HCT116 (cell line): ENCODE measurements around the gene DAAM2. TPM values are rescaled to one million over a fixed set of nuclear protein-coding genes. Genes with fewer than 3 reads are reported as not detected.

Experiments
- ATAC-seq: fragments of 200-7000 bp; cut with Tn5 transposase; 2 replicates; pipeline ENCODE4 v1.9.1; 2020; ENCODE audit warnings: mild to moderate bottlenecking, moderate library complexity
- BruUV-seq: library from RNA; stranded (reverse); fragments of 400-500 nt; replicated peaks from 2 replicates; lab custom pipeline; 2021; lab: Mats Ljungman, UMichigan
- CTCF ChIA-PET: fragments of 300-600 bp; sonication (Branson Sonifier 250); formaldehyde crosslinking; loops from one replicate; lab custom pipeline; 2021; ENCODE audit warnings: antibody characterized with exemption; lab: Charles Lee
- POLR2A ChIA-PET: fragments of 300-600, 350-600 bp; sonication (Branson Sonifier 250); formaldehyde crosslinking; loops from one replicate; lab custom pipeline; 2021; ENCODE audit warnings: antibody characterized with exemption; lab: Charles Lee
- RAD21 ChIA-PET, 2 experiments: fragments of 300-600 bp; sonication (Branson Sonifier 250); formaldehyde crosslinking; loops; one replicate each; lab custom pipeline; 2023; ENCODE audit warnings: low total read pairs in 2 of 2; ENCODE audit not compliant: uncharacterized antibody in 2 of 2, unreplicated experiment in 2 of 2, low non-redundant PET in 1 of 2; lab: Charles Lee
- DNase-seq: peaks from one replicate; pipeline ENCODE4 v3.0.0-alpha.2; 2010; ENCODE audit warnings: low read depth, low spot score
- H2AFZ ChIP-seq: fragments of 200-600 bp; shearing (Covaris generic), sonication (generic); 2 replicates; pipeline ENCODE4 v1.6.1; 2017; ENCODE audit warnings: low read depth, mixed run types, mixed read lengths, antibody characterized with exemption, low read length; ENCODE audit not compliant: poor library complexity, severe bottlenecking
- H3K27ac ChIP-seq: 2 replicates; pipeline ENCODE4 v1.5.1; 2012; ENCODE audit warnings: low read depth, low read length
- H3K27me3 ChIP-seq: fragments of 200-600 bp; sonication (generic); 2 replicates; pipeline ENCODE4 v1.6.1; 2016; ENCODE audit warnings: mixed run types, low read length, mixed read lengths; ENCODE audit not compliant: insufficient read depth
- H3K36me3 ChIP-seq, 2 experiments: fragments of 200-500 bp in 1 of 2; fragments of 200-600 bp in 1 of 2; sonication (Bioruptor generic) in 1 of 2; sonication (generic) in 1 of 2; 2 replicates each; pipeline versions ENCODE4 v1.5.1 to v1.6.1; 2014 to 2016; ENCODE audit warnings: low read length in 2 of 2, inconsistent platforms in 1 of 2, mixed read lengths in 1 of 2, mixed run types in 1 of 2; ENCODE audit not compliant: insufficient read depth in 2 of 2, control insufficient read depth in 1 of 2
- H3K4me1 ChIP-seq, 2 experiments: fragments of 200-600 bp in 1 of 2; sonication (generic) in 1 of 2; 2 replicates each; pipeline versions ENCODE4 v1.5.1 to v1.6.1; 2012 to 2017; ENCODE audit warnings: low read length in 2 of 2, inconsistent platforms in 1 of 2, mild to moderate bottlenecking in 1 of 2, mixed read lengths in 1 of 2, mixed run types in 1 of 2, moderate library complexity in 1 of 2; ENCODE audit not compliant: insufficient read depth in 2 of 2, control insufficient read depth in 1 of 2
- H3K4me2 ChIP-seq: fragments of 200-600 bp; sonication (generic); 2 replicates; pipeline ENCODE4 v1.6.1; 2017; ENCODE audit warnings: mixed run types, low read length, mixed read lengths
- H3K4me3 ChIP-seq, 2 experiments: fragments of 200-600 bp in 1 of 2; sonication (generic) in 1 of 2; replicated peaks in 1 of 2; 2 replicates each; pipeline ENCODE4 v1.5.1; 2011 to 2016; ENCODE audit warnings: low read length in 2 of 2, control low read depth in 1 of 2, low read depth in 1 of 2, mild to moderate bottlenecking in 1 of 2, mixed read lengths in 1 of 2, mixed run types in 1 of 2
- H3K79me2 ChIP-seq: fragments of 200-600 bp; sonication (generic); 2 replicates; pipeline ENCODE4 v1.6.1; 2017; ENCODE audit warnings: mild to moderate bottlenecking, mixed run types, low read length, moderate library complexity, mixed read lengths; ENCODE audit not compliant: insufficient read depth
- H3K9ac ChIP-seq: fragments of 200-600 bp; sonication (generic); 2 replicates; pipeline ENCODE4 v1.6.1; 2016; ENCODE audit warnings: low read length, mixed read lengths
- H3K9me2 ChIP-seq: fragments of 200-600 bp; sonication (generic), shearing (Covaris generic); 2 replicates; pipeline ENCODE4 v1.6.1; 2017; ENCODE audit warnings: mixed run types, mild to moderate bottlenecking, moderate library complexity; ENCODE audit not compliant: insufficient read depth
- H3K9me3 ChIP-seq, 2 experiments: fragments of 200-500 bp in 1 of 2; fragments of 200-600 bp in 1 of 2; sonication (Bioruptor generic) in 1 of 2; sonication (generic) in 1 of 2; 2 replicates each; pipeline ENCODE4 v1.6.1; 2014 to 2017; ENCODE audit warnings: low read length in 2 of 2, mixed read lengths in 2 of 2, inconsistent platforms in 1 of 2, low read depth in 1 of 2, mild to moderate bottlenecking in 1 of 2, mixed run types in 1 of 2, moderate library complexity in 1 of 2; ENCODE audit not compliant: control insufficient read depth in 1 of 2, insufficient read depth in 1 of 2
- H4K20me1 ChIP-seq: fragments of 200-600 bp; sonication (generic), shearing (Covaris generic); 2 replicates; pipeline ENCODE4 v1.6.1; 2017; ENCODE audit warnings: mixed run types, mild to moderate bottlenecking, moderate library complexity; ENCODE audit not compliant: insufficient read depth
- ELF1 ChIP-seq: IDR thresholded peaks from 2 replicates; pipeline ENCODE4 v1.6.1; 2012; ENCODE audit warnings: low read depth, borderline replicate concordance
- EZH2 ChIP-seq: fragments of 200-600 bp; sonication (generic); IDR thresholded peaks from 2 replicates; pipeline ENCODE4 v1.6.1; 2017; ENCODE audit warnings: antibody characterized with exemption, mixed run types
- EZH2phosphoT487 ChIP-seq: fragments of 200-600 bp; IDR thresholded peaks from 2 replicates; pipeline ENCODE4 v1.6.1; 2018; ENCODE audit warnings: antibody characterized with exemption, borderline replicate concordance
- FOSL1 ChIP-seq: IDR thresholded peaks from 2 replicates; pipeline ENCODE4 v1.6.1; 2012; ENCODE audit warnings: low read depth
- JUND ChIP-seq: IDR thresholded peaks from 2 replicates; pipeline ENCODE4 v1.6.1; 2012
- POLR2A ChIP-seq: IDR thresholded peaks from 2 replicates; pipeline ENCODE4 v1.7.0; 2011; ENCODE audit warnings: borderline replicate concordance; ENCODE audit not compliant: insufficient read depth, insufficient read length; ENCODE audit errors: extremely low read depth
- POLR2AphosphoS5 ChIP-seq: IDR thresholded peaks from 2 replicates; pipeline ENCODE4 v1.6.1; 2011; ENCODE audit warnings: mild to moderate bottlenecking, low read depth, low read length, moderate library complexity
- REST ChIP-seq: IDR thresholded peaks from 2 replicates; pipeline ENCODE4 v1.6.1; 2012; ENCODE audit warnings: low read depth
- SIN3A ChIP-seq: IDR thresholded peaks from 2 replicates; pipeline ENCODE4 v1.6.1; 2012; ENCODE audit warnings: low read depth
- SRF ChIP-seq: IDR thresholded peaks from 2 replicates; pipeline ENCODE4 v1.6.1; 2012; ENCODE audit warnings: low read depth
- TCF7L2 ChIP-seq: IDR thresholded peaks from 2 replicates; pipeline ENCODE4 v1.7.0; 2011; ENCODE audit warnings: borderline replicate concordance, inconsistent platforms; ENCODE audit not compliant: insufficient read depth, insufficient read length; ENCODE audit errors: extremely low read depth
- ZNF274 ChIP-seq: fragments of 200-500 bp; sonication (Bioruptor generic); IDR thresholded peaks from 2 replicates; pipeline ENCODE4 v1.6.1; 2014; ENCODE audit warnings: mild to moderate bottlenecking, low read depth, low read length, inconsistent platforms
- intact Hi-C: fragments of 100-400 bp; cut with micrococcal nuclease; formaldehyde crosslinking; loops from 2 replicates; pipeline ENCODE4 v1.10.0; 2022
- total RNA-seq: library from RNA; stranded (reverse); gene quantifications from one replicate; pipeline ENCODE4 v1.2.1, GENCODE V29; 2021; ENCODE audit not compliant: unreplicated experiment
- TF ChIP-seq, protein P1 (sequence below): IDR thresholded peaks from 2 replicates; pipeline ENCODE4 v1.6.1; 2012
- TF ChIP-seq, protein P2 (sequence below), 3 experiments: fragments of 200-600 bp in 1 of 3; sonication (generic) in 1 of 3; IDR thresholded peaks in 2 of 3; conservative IDR thresholded peaks in 1 of 3; 2 replicates each; pipeline ENCODE4 v1.5.1; 2012 to 2017; ENCODE audit warnings: low read depth in 2 of 3, low read length in 2 of 3, antibody characterized with exemption in 1 of 3, borderline replicate concordance in 1 of 3, control low read depth in 1 of 3, mild to moderate bottlenecking in 1 of 3, mixed read lengths in 1 of 3, mixed run types in 1 of 3, moderate library complexity in 1 of 3; ENCODE audit not compliant: insufficient read depth in 1 of 3
- TF ChIP-seq, protein P3 (sequence below): IDR thresholded peaks from 2 replicates; pipeline ENCODE4 v1.6.1; 2011; ENCODE audit warnings: mild to moderate bottlenecking, low read length, moderate library complexity; ENCODE audit not compliant: insufficient replicate concordance; ENCODE audit errors: extremely low read depth

Gene DAAM2
- total RNA-seq, 1 experiment from 2014 or later: not detected

DNA sequence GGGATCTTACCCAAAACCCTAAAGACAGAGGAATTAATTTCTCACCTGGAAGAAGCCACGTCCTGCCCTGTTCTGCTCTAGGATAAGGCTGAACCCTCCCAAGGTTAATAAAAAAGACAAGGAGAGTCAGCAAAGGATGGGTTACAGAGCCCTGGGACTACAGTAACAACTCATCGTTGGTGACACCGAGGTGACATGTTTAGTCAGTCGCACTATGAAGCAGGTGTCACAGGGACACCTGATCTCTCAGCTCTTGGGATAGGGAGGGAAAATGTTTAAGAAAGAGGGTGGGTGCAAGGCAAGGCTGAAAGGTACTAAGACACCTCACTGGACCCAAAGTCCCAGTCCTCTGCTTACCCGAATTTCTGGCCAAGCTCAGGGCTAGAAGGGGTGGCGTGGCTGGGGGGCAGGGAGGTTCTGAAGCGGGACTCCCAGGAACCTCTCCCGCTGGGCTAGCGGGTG lies 141.5 kb downstream of the DAAM2 start (continued):
- TF ChIP-seq, protein P1, sequence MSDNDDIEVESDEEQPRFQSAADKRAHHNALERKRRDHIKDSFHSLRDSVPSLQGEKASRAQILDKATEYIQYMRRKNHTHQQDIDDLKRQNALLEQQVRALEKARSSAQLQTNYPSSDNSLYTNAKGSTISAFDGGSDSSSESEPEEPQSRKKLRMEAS: no peak
- no peak for TF ChIP-seq JUND

DNA sequence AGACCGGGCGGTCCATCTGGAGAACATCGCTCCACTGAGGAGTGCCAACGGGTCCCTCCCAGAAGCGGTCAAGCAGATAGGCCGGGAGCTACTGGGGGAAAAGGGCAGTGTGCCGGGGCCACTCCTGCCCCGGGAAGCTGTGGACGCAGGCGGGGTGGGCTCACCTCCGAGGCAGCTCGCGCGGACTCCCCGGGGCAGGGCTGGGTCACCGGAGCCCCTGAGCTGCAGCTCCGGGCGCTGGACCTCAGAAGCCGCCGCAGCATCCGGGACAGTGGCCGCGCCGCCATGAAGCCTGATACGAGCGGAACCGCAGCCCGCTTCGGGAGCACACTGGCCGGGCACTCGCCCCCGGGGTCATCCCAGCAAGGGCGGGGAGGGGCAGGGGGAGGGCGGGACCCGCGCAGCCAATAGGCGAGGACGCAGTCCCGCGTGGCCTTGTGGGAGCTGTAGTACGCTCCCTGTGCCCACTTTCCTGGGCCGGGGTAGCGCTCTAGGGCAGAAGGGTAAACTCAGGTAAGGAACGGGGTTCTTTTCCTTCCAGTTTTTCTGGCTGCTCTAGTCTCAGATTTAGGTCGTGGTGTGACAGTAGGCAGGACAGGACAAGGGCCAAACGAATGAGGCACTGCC lies 142.1 kb downstream of the DAAM2 start, which contains the start of gene MOCS1:
Gene MOCS1, minus strand, starts transcription at position 332 of the 627 bp plus-strand sequence. Its CDS starts 45 bp downstream, at position 287.
- peak within 1 kb of the TSS; percentile 48; the same call in 1 of the 2 replicates for H3K27ac ChIP-seq
- peaks cover 6 to 14% of the 10 kb centered on the region in 2 experiments; a peak in 2 of 4 replicates for H3K4me1 ChIP-seq
- POLR2A ChIA-PET: no interaction called here
- H3K36me3 ChIP-seq: no peaks in the 10 kb centered on the region
- RAD21 ChIA-PET: no interaction called here
- intact Hi-C loops: no loop called here
- no peaks in the 10 kb centered on the region for H3K9me3 ChIP-seq
- H3K9ac ChIP-seq: peak within 1 kb of the TSS; percentile 63
- no peaks in the 10 kb centered on the region for H3K79me2 ChIP-seq
- peak within 1 kb of the TSS; percentile 73 to 74 for H3K4me3 ChIP-seq
- H4K20me1 ChIP-seq: no peaks in the 10 kb centered on the region
- ATAC-seq: peak; percentile 98
- peak within 1 kb of the TSS; percentile 89 for H3K4me2 ChIP-seq
- peaks cover 15% of the 10 kb centered on the region; the same call in 1 of the 2 replicates for H3K27me3 ChIP-seq
- H3K9me2 ChIP-seq: no peaks in the 10 kb centered on the region
- CTCF ChIA-PET: interaction anchor here (1.7 kb wide), 1 partner anchor 68 kb away, joined by 3 read pairs; no protein-coding TSS in a partner anchor
- peak within 1 kb of the TSS; percentile 76 for H2AFZ ChIP-seq
- no TSS peak for BruUV-seq
- peak; percentile 32 for DNase-seq
- no peak for TF ChIP-seq TCF7L2
- TF ChIP-seq SIN3A: no peak
- TF ChIP-seq, protein P2, sequence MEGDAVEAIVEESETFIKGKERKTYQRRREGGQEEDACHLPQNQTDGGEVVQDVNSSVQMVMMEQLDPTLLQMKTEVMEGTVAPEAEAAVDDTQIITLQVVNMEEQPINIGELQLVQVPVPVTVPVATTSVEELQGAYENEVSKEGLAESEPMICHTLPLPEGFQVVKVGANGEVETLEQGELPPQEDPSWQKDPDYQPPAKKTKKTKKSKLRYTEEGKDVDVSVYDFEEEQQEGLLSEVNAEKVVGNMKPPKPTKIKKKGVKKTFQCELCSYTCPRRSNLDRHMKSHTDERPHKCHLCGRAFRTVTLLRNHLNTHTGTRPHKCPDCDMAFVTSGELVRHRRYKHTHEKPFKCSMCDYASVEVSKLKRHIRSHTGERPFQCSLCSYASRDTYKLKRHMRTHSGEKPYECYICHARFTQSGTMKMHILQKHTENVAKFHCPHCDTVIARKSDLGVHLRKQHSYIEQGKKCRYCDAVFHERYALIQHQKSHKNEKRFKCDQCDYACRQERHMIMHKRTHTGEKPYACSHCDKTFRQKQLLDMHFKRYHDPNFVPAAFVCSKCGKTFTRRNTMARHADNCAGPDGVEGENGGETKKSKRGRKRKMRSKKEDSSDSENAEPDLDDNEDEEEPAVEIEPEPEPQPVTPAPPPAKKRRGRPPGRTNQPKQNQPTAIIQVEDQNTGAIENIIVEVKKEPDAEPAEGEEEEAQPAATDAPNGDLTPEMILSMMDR (IDR thresholded peaks at IDR 0.05 in 2 of 3, conservative IDR thresholded peaks at IDR 0.05 in 1 of 3; ENCODE audit: borderline replicate concordance in 1 of 3, insufficient read depth in 1 of 3, low read depth in 2 of 3, low read length in 2 of 3): no peak
- no peak for TF ChIP-seq FOSL1
- no peak for TF ChIP-seq REST
- TF ChIP-seq POLR2AphosphoS5: peak; percentile 76
- no peak for TF ChIP-seq ZNF274
- TF ChIP-seq, protein P3, sequence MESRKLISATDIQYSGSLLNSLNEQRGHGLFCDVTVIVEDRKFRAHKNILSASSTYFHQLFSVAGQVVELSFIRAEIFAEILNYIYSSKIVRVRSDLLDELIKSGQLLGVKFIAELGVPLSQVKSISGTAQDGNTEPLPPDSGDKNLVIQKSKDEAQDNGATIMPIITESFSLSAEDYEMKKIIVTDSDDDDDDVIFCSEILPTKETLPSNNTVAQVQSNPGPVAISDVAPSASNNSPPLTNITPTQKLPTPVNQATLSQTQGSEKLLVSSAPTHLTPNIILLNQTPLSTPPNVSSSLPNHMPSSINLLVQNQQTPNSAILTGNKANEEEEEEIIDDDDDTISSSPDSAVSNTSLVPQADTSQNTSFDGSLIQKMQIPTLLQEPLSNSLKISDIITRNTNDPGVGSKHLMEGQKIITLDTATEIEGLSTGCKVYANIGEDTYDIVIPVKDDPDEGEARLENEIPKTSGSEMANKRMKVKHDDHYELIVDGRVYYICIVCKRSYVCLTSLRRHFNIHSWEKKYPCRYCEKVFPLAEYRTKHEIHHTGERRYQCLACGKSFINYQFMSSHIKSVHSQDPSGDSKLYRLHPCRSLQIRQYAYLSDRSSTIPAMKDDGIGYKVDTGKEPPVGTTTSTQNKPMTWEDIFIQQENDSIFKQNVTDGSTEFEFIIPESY: no peak
- TF ChIP-seq POLR2A: no peak
- no peak for TF ChIP-seq EZH2phosphoT487
- TF ChIP-seq ELF1: no peak
- no peak for TF ChIP-seq SRF
- TF ChIP-seq, protein P1: 0 out of 2 replicates have a peak, but pooled peaks have one; percentile 13
- no peak for TF ChIP-seq EZH2
